Loucy (cell line): ENCODE results near the gene TBX20.

Experiments
- EZH2phosphoT487 ChIP-seq: fragments of 200-600 bp; IDR thresholded peaks from 2 replicates; pipeline ENCODE4 v1.6.1; 2018; ENCODE audit warnings: antibody characterized with exemption, mild to moderate bottlenecking, moderate library complexity, borderline replicate concordance
- TF ChIP-seq, protein P1 (sequence below): fragments of 200-600 bp; sonication (generic); conservative IDR thresholded peaks from 2 replicates; pipeline ENCODE4 v1.5.1; 2014; ENCODE audit warnings: mild to moderate bottlenecking, antibody characterized with exemption, low read length

DNA sequence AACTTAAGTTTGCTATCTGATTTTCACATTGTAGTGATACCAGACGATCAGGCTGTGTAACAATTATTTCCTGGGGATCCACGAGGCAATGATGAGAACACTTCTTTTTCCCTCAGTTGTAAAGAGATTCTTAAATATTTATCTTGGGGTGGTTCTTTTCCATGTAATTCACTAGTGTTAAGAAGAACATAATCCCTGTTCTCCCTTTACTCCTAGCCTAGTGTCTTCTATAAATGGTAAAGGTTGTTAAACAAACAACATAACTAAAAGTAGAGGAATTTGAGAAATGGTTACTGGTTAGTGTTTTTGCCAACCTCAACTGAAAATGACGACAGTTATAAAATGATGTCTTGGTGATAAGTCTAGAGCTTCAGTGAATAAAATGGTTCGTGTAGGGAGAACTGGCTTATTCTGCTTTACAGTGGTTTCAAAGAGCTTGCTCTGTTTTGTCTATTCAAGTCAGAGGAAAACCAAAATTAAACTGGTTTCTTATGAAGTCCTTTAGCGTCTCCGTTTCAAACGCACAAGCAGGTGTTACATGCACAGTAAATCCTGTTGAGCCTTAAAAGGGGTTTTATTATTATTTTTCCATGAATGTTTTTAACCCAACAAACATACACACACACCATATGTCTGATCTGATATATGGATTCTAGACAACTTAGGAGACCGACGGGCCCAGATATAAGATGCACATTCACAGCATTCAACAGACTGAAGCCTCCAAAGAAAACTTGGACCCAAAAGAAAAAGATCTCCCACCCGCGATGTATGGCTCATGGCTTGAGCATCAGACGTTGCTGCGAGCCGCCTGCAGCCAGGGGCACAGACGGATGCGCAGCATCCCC, 1.1 kb downstream of the TBX20 start:
- TF ChIP-seq, protein P1, sequence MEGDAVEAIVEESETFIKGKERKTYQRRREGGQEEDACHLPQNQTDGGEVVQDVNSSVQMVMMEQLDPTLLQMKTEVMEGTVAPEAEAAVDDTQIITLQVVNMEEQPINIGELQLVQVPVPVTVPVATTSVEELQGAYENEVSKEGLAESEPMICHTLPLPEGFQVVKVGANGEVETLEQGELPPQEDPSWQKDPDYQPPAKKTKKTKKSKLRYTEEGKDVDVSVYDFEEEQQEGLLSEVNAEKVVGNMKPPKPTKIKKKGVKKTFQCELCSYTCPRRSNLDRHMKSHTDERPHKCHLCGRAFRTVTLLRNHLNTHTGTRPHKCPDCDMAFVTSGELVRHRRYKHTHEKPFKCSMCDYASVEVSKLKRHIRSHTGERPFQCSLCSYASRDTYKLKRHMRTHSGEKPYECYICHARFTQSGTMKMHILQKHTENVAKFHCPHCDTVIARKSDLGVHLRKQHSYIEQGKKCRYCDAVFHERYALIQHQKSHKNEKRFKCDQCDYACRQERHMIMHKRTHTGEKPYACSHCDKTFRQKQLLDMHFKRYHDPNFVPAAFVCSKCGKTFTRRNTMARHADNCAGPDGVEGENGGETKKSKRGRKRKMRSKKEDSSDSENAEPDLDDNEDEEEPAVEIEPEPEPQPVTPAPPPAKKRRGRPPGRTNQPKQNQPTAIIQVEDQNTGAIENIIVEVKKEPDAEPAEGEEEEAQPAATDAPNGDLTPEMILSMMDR, result no peak
- no peak for TF ChIP-seq EZH2phosphoT487
